ENCODE measurements around the gene COL27A1.

DNA sequence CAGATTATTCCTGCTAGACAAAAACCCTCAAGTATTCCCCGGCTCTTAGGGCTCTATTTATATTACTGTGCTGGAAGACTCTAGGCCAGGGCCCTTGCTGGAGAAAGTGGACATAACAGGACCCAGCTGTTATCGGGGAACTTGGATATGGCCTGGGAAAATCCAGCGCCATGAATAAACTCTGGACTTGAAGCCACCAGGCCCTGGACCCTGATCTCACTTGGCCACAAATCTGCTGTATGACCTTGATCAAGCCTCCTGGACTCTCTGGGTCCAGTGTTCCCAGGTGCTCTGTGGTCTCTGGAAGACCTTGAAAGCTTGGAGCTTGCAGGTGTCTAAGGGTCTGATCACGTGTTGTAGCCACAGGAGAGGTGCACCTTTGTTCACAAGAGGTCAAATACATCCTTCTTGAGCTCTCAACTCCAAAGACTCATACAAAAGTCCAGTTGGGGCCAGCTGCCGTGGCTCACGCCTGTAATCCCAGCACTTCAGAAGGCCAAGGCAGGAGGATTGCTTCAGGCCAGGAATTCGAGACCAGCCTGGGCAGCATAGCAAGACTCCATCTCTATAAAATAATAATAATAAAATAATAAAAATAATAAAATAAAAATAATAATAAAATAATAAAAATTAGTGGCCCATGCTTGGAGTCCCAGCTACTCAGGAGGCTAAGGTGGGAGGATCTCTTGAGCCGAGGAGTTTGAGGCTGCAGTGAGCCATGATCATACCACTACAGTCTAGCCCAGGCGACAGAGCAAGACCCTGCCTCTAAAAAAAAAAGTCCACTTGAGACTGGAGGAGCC is 26.5 kb downstream of the COL27A1 start:
- TF ChIP-seq POLR2AphosphoS5 (IDR thresholded peaks at IDR 0.05; ENCODE audit: low read depth, low read length) (no peak), POU2F2 (IDR thresholded peaks at IDR 0.05; ENCODE audit: low read depth, low read length) (no peak), POLR2A (IDR thresholded peaks at IDR 0.05; ENCODE audit: low read depth, low read length) (no peak), TAF1 (IDR thresholded peaks at IDR 0.05; ENCODE audit: low read depth, low read length) (no peak), SPI1 (IDR thresholded peaks at IDR 0.05; ENCODE audit: low read depth, low read length) (no peak), PAX5 (IDR thresholded peaks at IDR 0.05; ENCODE audit: insufficient read depth, low read length, severe bottlenecking) (no peak)
